GM23338 (cell line): ENCODE measurements around the gene LRRC28. TPM values are rescaled to one million over a fixed set of nuclear protein-coding genes. Genes with fewer than 3 reads are reported as not detected.

ENCODE experiments used
- ATAC-seq: fragments of 200-7000 bp; cut with Tn5 transposase; 3 replicates; pipeline ENCODE4 v1.9.1; 2020
- DNase-seq: peaks from one replicate; pipeline ENCODE4 v3.0.0-alpha.2; 2015; ENCODE audit warnings: low spot score
- H2AFZ ChIP-seq: fragments of 200-600 bp; sonication (generic); 2 replicates; pipeline ENCODE4 v1.8.0; 2016; ENCODE audit warnings: antibody characterized with exemption, mild to moderate bottlenecking, moderate library complexity
- H3F3A ChIP-seq: fragments of 200-600 bp; sonication (generic); replicated peaks from 2 replicates; pipeline ENCODE4 v1.8.0; 2017; ENCODE audit warnings: antibody characterized with exemption, mixed run types, low read depth
- H3K27ac ChIP-seq: fragments of 200-600 bp; sonication (generic); 2 replicates; pipeline ENCODE4 v1.6.1; 2016; ENCODE audit warnings: low read depth
- H3K27me3 ChIP-seq: fragments of 200-600 bp; sonication (generic); 2 replicates; pipeline ENCODE4 v1.8.0; 2016; ENCODE audit warnings: mild to moderate bottlenecking, mixed run types, moderate library complexity; ENCODE audit not compliant: insufficient read depth
- H3K36me3 ChIP-seq: fragments of 200-600 bp; sonication (generic); 2 replicates; pipeline ENCODE4 v1.8.0; 2016; ENCODE audit warnings: mild to moderate bottlenecking; ENCODE audit not compliant: insufficient read depth
- H3K4me1 ChIP-seq: fragments of 200-600 bp; sonication (generic); 2 replicates; pipeline ENCODE4 v1.8.0; 2016; ENCODE audit warnings: mild to moderate bottlenecking, moderate library complexity; ENCODE audit not compliant: insufficient read depth
- H3K4me2 ChIP-seq: fragments of 200-600 bp; sonication (generic); 2 replicates; pipeline ENCODE4 v1.7.1; 2017; ENCODE audit warnings: mixed run types
- H3K4me3 ChIP-seq: fragments of 200-600 bp; sonication (generic); 2 replicates; pipeline ENCODE4 v1.6.1; 2016; ENCODE audit warnings: mixed run types
- H3K79me2 ChIP-seq: fragments of 200-600 bp; sonication (generic); replicated peaks from 2 replicates; pipeline ENCODE4 v1.8.0; 2017; ENCODE audit warnings: mild to moderate bottlenecking; ENCODE audit not compliant: insufficient read depth
- H3K9me2 ChIP-seq: fragments of 200-600 bp; sonication (generic); 2 replicates; pipeline ENCODE4 v1.8.0; 2017; ENCODE audit not compliant: insufficient read depth
- H4K20me1 ChIP-seq: fragments of 200-600 bp; sonication (generic); replicated peaks from 2 replicates; pipeline ENCODE4 v1.8.0; 2017; ENCODE audit warnings: mild to moderate bottlenecking; ENCODE audit not compliant: insufficient read depth
- H3K27ac Mint-ChIP-seq: 2 replicates; pipeline ENCODE4 v1.8.0; 2020; ENCODE audit warnings: inconsistent platforms, mild to moderate bottlenecking, moderate library complexity, mixed read lengths
- H3K27me3 Mint-ChIP-seq: 3 replicates; pipeline ENCODE4 v1.8.0; 2022; ENCODE audit warnings: low read depth, mild to moderate bottlenecking, moderate library complexity, mixed read lengths, inconsistent platforms; ENCODE audit not compliant: insufficient read depth, poor library complexity
- H3K36me3 Mint-ChIP-seq: 3 replicates; pipeline ENCODE4 v1.8.0; 2021; ENCODE audit warnings: low read depth, mild to moderate bottlenecking, inconsistent platforms, moderate library complexity, mixed read lengths
- H3K4me1 Mint-ChIP-seq: 3 replicates; pipeline ENCODE4 v1.8.0; 2020; ENCODE audit warnings: mild to moderate bottlenecking, inconsistent platforms, mixed read lengths
- H3K4me3 Mint-ChIP-seq: 3 replicates; pipeline ENCODE4 v1.8.0; 2021; ENCODE audit warnings: moderate library complexity, mild to moderate bottlenecking, inconsistent platforms, mixed read lengths
- H3K9me3 Mint-ChIP-seq: 3 replicates; pipeline ENCODE4 v1.8.0; 2020; ENCODE audit warnings: moderate library complexity, mild to moderate bottlenecking, inconsistent platforms, mixed read lengths
- CREB1 ChIP-seq: fragments of 250-450 bp; sonication (Bioruptor Pico); IDR thresholded peaks from 2 replicates; pipeline ENCODE4 v1.5.0; 2020; ENCODE audit warnings: low read depth, mild to moderate bottlenecking, moderate library complexity
- ETS1 ChIP-seq: IDR thresholded peaks from 2 replicates; pipeline ENCODE4 v1.6.1; 2016; ENCODE audit warnings: antibody characterized with exemption
- EZH2 ChIP-seq: fragments of 200-600 bp; sonication (generic); IDR thresholded peaks from one replicate; pipeline ENCODE4 v1.8.0; 2017; ENCODE audit warnings: antibody characterized with exemption, mild to moderate bottlenecking, low read depth; ENCODE audit not compliant: unreplicated experiment
- EZH2phosphoT487 ChIP-seq: fragments of 200-600 bp; sonication (generic); IDR thresholded peaks from one replicate; pipeline ENCODE4 v1.8.1; 2018; ENCODE audit warnings: antibody characterized with exemption; ENCODE audit not compliant: unreplicated experiment
- POLR2AphosphoS5 ChIP-seq: IDR thresholded peaks from 2 replicates; pipeline ENCODE4 v1.6.1; 2016; ENCODE audit warnings: antibody characterized with exemption, low read depth
- STAT1 ChIP-seq: IDR thresholded peaks from one replicate; pipeline ENCODE4 v1.6.1; 2016; ENCODE audit warnings: antibody characterized with exemption; ENCODE audit not compliant: unreplicated experiment
- ZNF114 ChIP-seq: fragments of 250-450 bp; sonication (Bioruptor Pico); IDR thresholded peaks from 2 replicates; pipeline ENCODE4 v1.5.0; 2020; ENCODE audit warnings: mild to moderate bottlenecking, moderate library complexity
- polyA plus RNA-seq: library from polyadenylated mRNA; unstranded; fragments of >200 nt; fragmentation: Nextera tagmentation; extraction: Ambion mirVana; gene quantifications from 2 replicates; pipeline ENCODE4 v1.2.1, GENCODE V29; 2016
- total RNA-seq: library from RNA; depleted of rRNA; stranded (reverse); fragments of >200 nt; shearing (Covaris generic); gene quantifications from 2 replicates; pipeline ENCODE4 v1.2.3, GENCODE V29; 2014
- TF ChIP-seq, protein P1 (sequence below): fragments of 250-450 bp; sonication (Bioruptor Pico); IDR thresholded peaks from 2 replicates; pipeline ENCODE4 v1.5.0; 2020; ENCODE audit warnings: mild to moderate bottlenecking, moderate library complexity

The LRRC28 gene
- total and polyA plus RNA-seq, 2 experiments from 2014 or later: 12.9 to 28.4 TPM

DNA sequence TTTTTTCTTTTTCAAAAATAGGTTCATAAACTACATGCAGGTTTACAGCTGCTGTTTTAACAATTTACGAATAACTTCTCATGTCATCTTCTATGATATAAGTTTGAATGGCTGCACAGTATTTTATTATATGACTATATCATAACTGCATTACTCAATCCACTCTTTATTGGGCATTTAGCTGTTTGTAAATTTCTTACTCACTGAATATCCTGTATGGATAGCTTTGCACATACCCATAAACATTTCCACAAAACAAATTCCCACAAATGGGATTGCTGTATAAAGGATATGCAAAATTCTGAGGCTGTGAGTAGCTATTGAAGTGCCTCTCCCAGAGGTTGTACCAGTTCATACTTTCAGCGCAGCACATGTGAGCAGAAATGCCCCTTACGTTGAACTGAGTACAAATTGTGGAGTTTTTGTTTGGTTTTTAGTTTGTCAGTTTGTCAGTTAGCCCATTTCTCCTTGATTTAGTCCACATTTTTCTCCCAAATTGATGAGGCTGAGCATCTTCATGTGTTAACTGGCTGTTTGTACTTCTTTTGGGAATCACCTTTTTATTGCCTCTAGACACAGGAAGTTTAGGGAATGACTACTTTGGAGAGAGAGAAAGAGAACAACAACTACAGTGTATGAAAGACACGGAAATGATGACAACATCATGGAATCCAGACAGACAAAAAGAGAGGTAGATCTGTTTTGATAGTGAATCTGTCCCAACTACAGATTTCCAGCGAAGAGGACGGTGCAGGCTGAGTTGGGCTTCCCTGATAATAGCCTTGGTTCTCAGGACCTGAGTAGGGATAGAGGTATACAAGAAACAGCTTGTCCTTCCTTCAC, 26.7 kb upstream of the LRRC28 start (continued):
- TF ChIP-seq, protein P1, sequence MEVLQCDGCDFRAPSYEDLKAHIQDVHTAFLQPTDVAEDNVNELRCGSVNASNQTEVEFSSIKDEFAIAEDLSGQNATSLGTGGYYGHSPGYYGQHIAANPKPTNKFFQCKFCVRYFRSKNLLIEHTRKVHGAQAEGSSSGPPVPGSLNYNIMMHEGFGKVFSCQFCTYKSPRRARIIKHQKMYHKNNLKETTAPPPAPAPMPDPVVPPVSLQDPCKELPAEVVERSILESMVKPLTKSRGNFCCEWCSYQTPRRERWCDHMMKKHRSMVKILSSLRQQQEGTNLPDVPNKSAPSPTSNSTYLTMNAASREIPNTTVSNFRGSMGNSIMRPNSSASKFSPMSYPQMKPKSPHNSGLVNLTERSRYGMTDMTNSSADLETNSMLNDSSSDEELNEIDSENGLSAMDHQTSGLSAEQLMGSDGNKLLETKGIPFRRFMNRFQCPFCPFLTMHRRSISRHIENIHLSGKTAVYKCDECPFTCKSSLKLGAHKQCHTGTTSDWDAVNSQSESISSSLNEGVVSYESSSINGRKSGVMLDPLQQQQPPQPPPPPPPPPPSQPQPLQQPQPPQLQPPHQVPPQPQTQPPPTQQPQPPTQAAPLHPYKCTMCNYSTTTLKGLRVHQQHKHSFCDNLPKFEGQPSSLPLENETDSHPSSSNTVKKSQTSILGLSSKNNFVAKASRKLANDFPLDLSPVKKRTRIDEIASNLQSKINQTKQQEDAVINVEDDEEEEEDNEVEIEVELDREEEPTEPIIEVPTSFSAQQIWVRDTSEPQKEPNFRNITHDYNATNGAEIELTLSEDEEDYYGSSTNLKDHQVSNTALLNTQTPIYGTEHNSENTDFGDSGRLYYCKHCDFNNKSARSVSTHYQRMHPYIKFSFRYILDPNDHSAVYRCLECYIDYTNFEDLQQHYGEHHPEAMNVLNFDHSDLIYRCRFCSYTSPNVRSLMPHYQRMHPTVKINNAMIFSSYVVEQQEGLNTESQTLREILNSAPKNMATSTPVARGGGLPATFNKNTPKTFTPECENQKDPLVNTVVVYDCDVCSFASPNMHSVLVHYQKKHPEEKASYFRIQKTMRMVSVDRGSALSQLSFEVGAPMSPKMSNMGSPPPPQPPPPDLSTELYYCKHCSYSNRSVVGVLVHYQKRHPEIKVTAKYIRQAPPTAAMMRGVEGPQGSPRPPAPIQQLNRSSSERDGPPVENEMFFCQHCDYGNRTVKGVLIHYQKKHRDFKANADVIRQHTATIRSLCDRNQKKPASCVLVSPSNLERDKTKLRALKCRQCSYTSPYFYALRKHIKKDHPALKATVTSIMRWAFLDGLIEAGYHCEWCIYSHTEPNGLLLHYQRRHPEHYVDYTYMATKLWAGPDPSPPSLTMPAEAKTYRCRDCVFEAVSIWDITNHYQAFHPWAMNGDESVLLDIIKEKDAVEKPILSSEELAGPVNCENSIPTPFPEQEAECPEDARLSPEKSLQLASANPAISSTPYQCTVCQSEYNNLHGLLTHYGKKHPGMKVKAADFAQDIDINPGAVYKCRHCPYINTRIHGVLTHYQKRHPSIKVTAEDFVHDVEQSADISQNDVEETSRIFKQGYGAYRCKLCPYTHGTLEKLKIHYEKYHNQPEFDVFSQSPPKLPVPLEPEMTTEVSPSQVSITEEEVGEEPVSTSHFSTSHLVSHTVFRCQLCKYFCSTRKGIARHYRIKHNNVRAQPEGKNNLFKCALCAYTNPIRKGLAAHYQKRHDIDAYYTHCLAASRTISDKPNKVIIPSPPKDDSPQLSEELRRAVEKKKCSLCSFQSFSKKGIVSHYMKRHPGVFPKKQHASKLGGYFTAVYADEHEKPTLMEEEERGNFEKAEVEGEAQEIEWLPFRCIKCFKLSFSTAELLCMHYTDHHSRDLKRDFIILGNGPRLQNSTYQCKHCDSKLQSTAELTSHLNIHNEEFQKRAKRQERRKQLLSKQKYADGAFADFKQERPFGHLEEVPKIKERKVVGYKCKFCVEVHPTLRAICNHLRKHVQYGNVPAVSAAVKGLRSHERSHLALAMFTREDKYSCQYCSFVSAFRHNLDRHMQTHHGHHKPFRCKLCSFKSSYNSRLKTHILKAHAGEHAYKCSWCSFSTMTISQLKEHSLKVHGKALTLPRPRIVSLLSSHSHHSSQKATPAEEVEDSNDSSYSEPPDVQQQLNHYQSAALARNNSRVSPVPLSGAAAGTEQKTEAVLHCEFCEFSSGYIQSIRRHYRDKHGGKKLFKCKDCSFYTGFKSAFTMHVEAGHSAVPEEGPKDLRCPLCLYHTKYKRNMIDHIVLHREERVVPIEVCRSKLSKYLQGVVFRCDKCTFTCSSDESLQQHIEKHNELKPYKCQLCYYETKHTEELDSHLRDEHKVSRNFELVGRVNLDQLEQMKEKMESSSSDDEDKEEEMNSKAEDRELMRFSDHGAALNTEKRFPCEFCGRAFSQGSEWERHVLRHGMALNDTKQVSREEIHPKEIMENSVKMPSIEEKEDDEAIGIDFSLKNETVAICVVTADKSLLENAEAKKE (CRISPR knock-in tag): no peak
- TF ChIP-seq POLR2AphosphoS5: no peak
- TF ChIP-seq STAT1: no peak
- TF ChIP-seq EZH2phosphoT487: no peak
- TF ChIP-seq ETS1: no peak
- TF ChIP-seq ZNF114 (CRISPR knock-in tag): no peak

GRCh38 chr15:99226802-99227201, 24.5 kb upstream of the LRRC28 start:
- H3K4me1 ChIP-seq: no peaks in the 10 kb centered on the region
- H3K4me3 ChIP-seq: no peak overlapping the region
- no peak overlapping the region for H3K27ac ChIP-seq
- peaks cover under 1% of the 10 kb centered on the region; the same call in 1 of the 2 replicates for H4K20me1 ChIP-seq
- Mint-ChIP-seq H3K4me1 (0 out of 3 replicates have a peak, but pooled peaks cover 4% of the 10 kb centered on the region), H3K27ac (no peak overlapping the region), H3K27me3 (peaks cover 1% of the 10 kb centered on the region), H3K4me3 (no peak overlapping the region), H3K36me3 (peaks cover 12% of the 10 kb centered on the region), H3K9me3 (no peaks in the 10 kb centered on the region)
- no peaks in the 10 kb centered on the region for H3F3A ChIP-seq
- no peaks in the 10 kb centered on the region for H3K9me2 ChIP-seq
- no peak for ATAC-seq
- no peak for DNase-seq
- no peaks in the 10 kb centered on the region for H3K27me3 ChIP-seq
- H2AFZ ChIP-seq: no peak overlapping the region
- peaks cover 3% of the 10 kb centered on the region; the same call in 1 of the 2 replicates for H3K36me3 ChIP-seq
- H3K4me2 ChIP-seq: no peak overlapping the region
- H3K79me2 ChIP-seq: no peaks in the 10 kb centered on the region
- TF ChIP-seq ZNF114 (CRISPR knock-in tag) (no peak), EZH2 (no peak), CREB1 (CRISPR knock-in tag) (no peak)
